SK-MEL-5 (cell line): ENCODE measurements around the gene CDH11. TPM values are rescaled to one million over a fixed set of nuclear protein-coding genes. Genes with fewer than 3 reads are reported as not detected.

Source experiments
- DNase-seq: peaks from one replicate; pipeline ENCODE4 v3.0.0-alpha.2; 2016; ENCODE audit warnings: low read depth, low spot score
- in situ Hi-C: cut with HindIII; loops from 2 replicates; pipeline ENCODE4 v1.10.0; 2016; ENCODE audit warnings: low sequenced_read_pairs, high pct_unique_total_duplicates, low pct_unique_long_range_greater_than_20kb
- total RNA-seq: library from RNA; depleted of rRNA; stranded (reverse); fragments of >200 nt; shearing (Covaris generic); gene quantifications from 2 replicates; pipeline ENCODE4 v1.2.3, GENCODE V29; 2014

The CDH11 gene
- total RNA-seq, 1 experiment from 2014 or later, result not detected

GRCh38 chr16:65095090-65095728 lies 26.7 kb downstream of the CDH11 start:
- in situ Hi-C loops, result no loop called here
- no peak for DNase-seq

GRCh38 chr16:65094009-65094408 lies 27.9 kb downstream of the CDH11 start:
- DNase-seq, result no peak

GRCh38 chr16:65083164-65083857 lies 38.6 kb downstream of the CDH11 start:
- no peak for DNase-seq
- in situ Hi-C loops, result no loop called here

More at GRCh38 chr16:65094009-65094408, 27.9 kb downstream of the CDH11 start:
- in situ Hi-C loops, result no loop called here

- in situ Hi-C loops, result no loop called here
- DNase-seq, result no peak
Observed at GRCh38 chr16:65079549-65079948, 42.3 kb downstream of the CDH11 start.

GRCh38 chr16:65077181-65077580 lies 44.7 kb downstream of the CDH11 start:
- DNase-seq, result no peak

GRCh38 chr16:65075877-65076276 lies 46.0 kb downstream of the CDH11 start:
- DNase-seq, result no peak
- in situ Hi-C loops, result no loop called here

More at GRCh38 chr16:65077181-65077580, 44.7 kb downstream of the CDH11 start:
- in situ Hi-C loops, result no loop called here

GRCh38 chr16:65071433-65072311 lies 50.2 kb downstream of the CDH11 start:
- in situ Hi-C loops, result no loop called here
- DNase-seq, result no peak

GRCh38 chr16:65070831-65071432 lies 50.9 kb downstream of the CDH11 start:
- DNase-seq, result peak; percentile 83
- in situ Hi-C loops, result no loop called here

- in situ Hi-C loops, result no loop called here
Observed at GRCh38 chr16:65069766-65070165, 52.1 kb downstream of the CDH11 start.

GRCh38 chr16:65069065-65069464 lies 52.8 kb downstream of the CDH11 start:
- DNase-seq, result peak; percentile 46
- in situ Hi-C loops, result no loop called here

More at GRCh38 chr16:65069766-65070165, 52.1 kb downstream of the CDH11 start:
- DNase-seq, result no peak

GRCh38 chr16:65068151-65068740 lies 53.6 kb downstream of the CDH11 start:
- DNase-seq, result no peak
- in situ Hi-C loops, result no loop called here

GRCh38 chr16:65066651-65067050 lies 55.2 kb downstream of the CDH11 start:
- in situ Hi-C loops, result no loop called here
- no peak for DNase-seq

GRCh38 chr16:65065031-65065430 lies 56.8 kb downstream of the CDH11 start:
- in situ Hi-C loops, result no loop called here
- no peak for DNase-seq

GRCh38 chr16:65064131-65064530 lies 57.7 kb downstream of the CDH11 start:
- in situ Hi-C loops, result no loop called here
- DNase-seq, result no peak

- in situ Hi-C loops, result no loop called here
- DNase-seq, result no peak
Observed at GRCh38 chr16:65062736-65063583, 58.9 kb downstream of the CDH11 start.

- no peak for DNase-seq
- in situ Hi-C loops, result no loop called here
Observed at GRCh38 chr16:65061935-65062518, 59.8 kb downstream of the CDH11 start.
